HG02970 (cell line): ENCODE measurements around the gene CGA.
"Not testable (repeated sequence)": the region's sequence is repeated elsewhere in the genome, so short reads cannot be mapped to it uniquely, and the experiment has no call there.

ENCODE experiments used
- ATAC-seq: cut with Tn5 transposase; IDR thresholded peaks from one replicate; pipeline ENCODE4 v1.9.1; 2021; ENCODE audit warnings: mild to moderate bottlenecking, moderate library complexity, moderate number of reproducible peaks; ENCODE audit not compliant: unreplicated experiment, low FRiP score

CGA gene

DNA sequence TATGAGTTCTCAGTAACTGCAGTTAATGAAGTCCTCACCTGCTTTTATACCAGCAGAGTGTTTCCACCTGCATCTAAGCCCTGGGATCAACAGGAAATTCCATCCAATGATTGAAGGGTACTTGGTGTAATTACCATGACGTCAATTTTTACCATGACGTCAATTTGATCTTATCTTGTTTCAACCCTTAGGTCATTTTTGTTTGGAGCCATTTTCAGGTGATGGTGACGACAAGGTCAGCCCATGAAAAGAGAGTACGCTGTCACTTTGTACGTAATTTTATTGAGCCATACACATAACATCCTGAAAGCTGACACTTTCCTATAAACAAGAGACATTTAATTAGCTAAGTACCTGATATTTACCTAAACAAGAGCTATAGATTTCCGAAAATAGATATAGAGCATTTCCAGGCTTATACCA is at the start of gene CGA:
TSS of gene CGA (minus strand) at position 20 of the 423 bp plus-strand sequence. CDS start 6,906 bp downstream, outside the sequence.
- no peak for ATAC-seq

GRCh38 chr6:87139927-87140326 is 45.0 kb upstream of the CGA start:
- ATAC-seq, result not testable (repeated sequence)

DNA sequence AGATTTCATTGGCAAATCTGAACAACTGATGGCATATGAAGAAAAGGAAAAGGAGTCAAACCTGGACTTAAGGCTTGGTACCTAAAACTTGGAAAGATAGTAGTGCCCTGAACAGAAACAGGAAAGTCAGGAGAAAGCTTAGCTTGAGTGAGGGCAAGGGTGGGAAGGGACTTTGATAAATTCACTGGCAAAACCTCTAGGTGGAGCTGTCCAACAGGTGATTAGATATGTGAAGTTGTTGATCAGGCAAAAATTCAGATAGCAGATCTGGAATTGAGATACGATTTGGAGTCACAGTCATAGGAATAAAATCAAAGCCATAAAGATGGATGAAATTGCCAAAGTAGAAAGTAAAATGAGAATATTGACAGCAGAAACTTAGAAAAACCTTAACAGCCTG is 44.3 kb upstream of the CGA start:
- no peak for ATAC-seq

DNA sequence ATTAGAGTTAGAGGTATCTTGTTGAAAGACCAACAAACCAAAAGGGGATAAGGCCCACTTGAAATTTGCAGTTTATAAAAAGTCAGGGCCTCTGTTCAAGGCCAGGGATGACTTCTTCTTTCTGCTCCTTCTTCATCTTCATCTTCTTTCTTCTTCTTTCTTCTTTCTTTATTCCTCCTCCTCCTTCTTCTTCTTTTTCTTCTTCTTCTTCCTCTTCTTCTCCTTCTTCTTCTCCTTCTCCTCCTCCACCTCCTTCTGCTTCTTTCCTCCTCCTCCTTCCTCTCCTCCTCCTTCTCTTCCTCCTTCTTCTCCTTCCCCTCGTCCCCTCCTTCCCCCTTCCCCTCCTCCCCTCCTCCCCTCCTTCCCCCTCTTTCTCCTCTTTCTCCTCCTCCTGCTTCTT is 42.1 kb upstream of the CGA start:
- ATAC-seq, result no peak

DNA sequence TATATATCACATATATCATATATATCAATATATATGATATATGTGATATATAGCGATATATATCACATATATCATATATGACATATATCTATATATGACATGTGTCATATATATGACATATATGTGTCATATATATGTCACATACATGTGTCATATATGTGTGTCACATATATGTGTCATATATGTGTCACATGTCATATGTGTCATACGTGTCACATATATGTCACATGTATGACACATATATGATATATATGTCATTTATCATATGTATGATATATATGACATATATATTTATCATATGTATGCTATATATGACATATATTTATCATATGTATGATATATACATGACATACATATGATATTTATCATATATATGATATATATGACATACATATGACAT is 32.8 kb upstream of the CGA start:
- ATAC-seq, result no peak

- no peak for ATAC-seq
These were observed 31.6 kb upstream of the CGA start for GRCh38 chr6:87126501-87126900.

- ATAC-seq, result no peak
These were observed 29.2 kb upstream of the CGA start for GRCh38 chr6:87124074-87124473.

- ATAC-seq, result no peak
These were observed 27.6 kb upstream of the CGA start for GRCh38 chr6:87122477-87122876.

DNA sequence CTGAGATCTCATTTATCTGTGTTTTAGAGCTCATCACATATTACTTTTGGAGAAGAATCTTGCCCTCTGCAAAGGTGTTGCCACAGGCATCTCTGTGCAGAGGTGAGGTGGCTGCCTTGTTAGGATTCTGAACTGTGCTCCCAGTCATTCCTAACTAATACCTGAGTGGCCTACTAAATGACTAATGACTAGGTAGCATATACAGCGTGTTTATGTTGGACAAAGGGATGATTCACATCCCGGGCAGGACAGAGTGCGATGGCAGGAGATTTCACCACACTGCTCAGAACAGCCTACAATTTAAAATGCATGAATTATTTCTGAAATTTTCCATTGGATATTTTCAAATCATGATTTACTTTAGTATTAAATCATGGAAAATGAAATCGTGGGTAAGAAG is 23.1 kb upstream of the CGA start:
- ATAC-seq, result no peak

DNA sequence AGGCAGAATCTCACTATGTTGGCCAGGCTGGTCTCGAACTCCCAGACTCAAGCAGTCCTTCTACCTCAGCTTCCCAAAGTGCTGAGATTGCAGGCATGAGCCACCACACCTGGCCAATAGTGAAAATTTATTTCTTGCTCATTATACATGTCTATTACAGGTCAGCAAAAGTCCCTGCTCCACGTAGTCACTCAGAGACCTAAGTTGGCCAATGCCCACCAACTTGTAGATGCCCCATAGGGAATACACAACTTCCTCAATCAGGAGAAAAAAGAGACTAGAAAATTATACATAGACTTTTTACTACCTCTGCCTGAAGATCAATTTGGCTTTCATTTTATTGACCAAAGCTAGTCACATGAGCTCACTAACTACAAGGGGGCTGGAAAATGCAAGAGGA is 22.0 kb upstream of the CGA start:
- ATAC-seq, result no peak

DNA sequence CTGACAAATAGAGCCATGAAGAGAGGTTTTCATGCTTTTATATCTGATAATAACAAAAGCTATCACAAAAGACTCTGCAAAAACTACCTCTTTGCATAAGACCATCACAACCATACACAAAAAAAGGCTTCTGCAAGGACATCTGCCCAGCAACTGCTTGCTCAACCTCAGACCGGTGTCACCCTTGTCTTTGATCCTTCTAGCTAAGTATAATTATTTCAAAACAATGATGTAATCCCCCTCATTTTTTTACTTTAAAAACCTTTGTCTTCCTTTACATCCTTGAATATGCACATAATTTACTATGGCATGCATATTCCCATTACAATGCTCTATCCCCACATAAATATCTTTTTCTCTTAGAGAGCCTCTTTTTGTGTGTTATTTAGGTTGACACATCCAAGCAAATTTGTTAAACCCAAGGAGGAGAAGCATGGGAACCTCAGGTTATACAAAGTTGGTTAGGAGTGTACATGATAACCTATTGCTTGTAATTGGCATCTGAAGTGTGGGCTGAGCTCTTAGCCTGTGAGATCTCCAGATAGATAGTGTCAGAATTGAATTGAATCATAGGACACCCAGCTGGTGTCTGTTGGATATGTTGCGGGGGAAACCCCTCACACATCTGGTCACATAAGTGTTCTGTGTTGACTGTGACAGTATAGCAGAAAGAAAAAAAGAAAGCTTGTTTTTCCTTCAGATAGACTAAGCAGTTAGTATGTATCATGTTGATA is 20.7 kb upstream of the CGA start:
- ATAC-seq, result no peak

DNA sequence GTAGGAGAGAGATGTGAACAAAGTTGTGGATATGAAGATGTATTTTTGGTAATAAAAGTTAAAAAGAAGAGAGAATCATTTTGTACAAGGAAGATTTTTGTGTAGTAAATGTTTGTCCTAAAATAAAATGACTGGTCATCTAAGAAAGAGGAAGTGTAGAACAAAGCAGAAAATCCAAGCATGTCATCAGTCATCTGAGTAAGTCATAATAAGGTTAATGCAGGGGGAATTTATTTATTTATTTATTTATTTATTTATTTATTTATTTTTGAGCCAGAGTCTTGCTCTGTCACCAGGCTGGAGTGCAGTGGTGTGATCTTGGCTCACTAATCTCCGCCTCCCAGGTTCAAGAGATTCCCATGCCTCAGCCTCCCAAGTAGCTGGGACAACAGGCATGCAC is 15.7 kb upstream of the CGA start:
- ATAC-seq, result no peak

DNA sequence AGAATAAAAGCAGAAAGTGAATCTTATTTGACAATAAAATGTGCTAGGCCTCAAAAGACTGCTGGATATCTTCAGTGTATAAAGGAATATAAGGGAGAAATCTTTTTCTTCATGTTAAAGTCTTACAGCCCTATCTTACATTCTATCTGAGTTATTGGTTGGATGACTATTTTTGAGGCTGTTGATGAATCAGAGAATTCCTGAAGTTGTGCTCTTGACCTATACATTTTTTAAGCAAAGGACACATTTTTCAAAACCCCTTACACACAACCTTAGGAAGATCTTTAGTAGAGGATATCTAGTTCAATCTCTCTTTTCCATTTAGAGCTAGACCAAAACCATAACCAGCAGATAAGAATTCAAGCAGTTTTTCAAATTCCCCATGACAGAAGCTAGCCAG is 10.9 kb upstream of the CGA start:
- ATAC-seq, result no peak

- no peak for ATAC-seq
These were observed 9.8 kb upstream of the CGA start for GRCh38 chr6:87104667-87105066.

GRCh38 chr6:87103977-87104601 is 9.2 kb upstream of the CGA start:
- no peak for ATAC-seq

DNA sequence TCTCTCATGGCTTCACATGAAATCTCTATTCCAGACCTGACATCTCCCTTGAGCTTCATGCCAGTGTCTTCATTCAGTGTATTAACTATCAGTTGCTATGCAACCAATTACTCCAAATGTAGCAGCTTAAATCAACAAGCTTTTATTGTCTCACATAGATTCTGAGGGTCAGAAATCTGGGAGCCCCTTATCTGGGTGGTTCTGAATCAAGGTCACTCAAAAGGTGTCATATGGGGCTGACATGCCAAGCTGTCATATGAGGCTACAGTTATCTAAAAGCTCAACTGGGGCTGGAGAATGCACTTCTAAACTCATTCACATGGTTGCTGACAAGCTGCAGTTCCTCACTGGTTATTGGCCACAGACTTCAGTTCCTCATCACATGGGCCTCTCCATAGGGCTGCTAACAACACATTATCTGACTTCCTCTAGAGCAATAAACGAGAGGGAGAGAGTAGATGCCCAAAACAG is 7.3 kb upstream of the CGA start:
- no peak for ATAC-seq

- ATAC-seq, result no peak
These were observed 6.2 kb upstream of the CGA start for GRCh38 chr6:87101067-87101466.

- no peak for ATAC-seq
These were observed 5.3 kb upstream of the CGA start for GRCh38 chr6:87100216-87100615.

- ATAC-seq, result no peak
These were observed 4.6 kb upstream of the CGA start for GRCh38 chr6:87099472-87099871.

DNA sequence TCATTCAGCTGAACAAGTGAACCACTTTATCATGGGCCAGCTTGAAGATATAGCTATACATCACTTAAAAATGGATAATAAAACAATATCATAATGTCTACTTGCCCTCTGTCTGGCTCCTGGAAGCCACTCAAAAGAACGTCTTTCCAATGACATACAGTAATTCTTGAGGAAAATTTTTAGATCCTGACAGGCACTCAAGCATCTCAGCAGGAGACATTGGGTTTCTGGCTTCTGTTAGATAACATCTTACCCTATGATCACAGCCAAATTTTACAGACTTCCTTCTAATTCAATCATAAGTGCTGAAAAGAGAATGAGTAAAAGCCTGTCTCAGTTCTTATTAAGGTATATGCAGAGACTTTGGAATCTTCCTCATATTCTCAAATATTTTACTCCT is 330 bp downstream of the CGA start:
- ATAC-seq, result no peak

DNA sequence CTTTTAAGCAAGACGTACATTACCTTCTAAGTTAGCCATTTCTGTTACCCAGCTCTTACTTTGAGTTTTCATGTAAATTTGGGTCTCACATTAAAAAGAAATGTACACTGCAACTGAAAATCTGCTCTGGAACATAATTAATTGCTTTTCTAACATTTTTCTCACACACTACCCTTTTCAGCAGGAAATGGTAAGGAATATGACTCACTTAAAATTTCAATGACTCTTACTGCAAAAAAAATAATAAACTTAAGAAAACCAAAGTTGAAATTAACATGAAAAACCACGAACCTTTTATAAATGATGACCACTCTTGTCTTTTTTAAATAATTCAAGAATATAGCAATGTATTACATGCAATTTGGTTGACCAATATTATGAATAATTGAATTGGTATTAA is 1.3 kb downstream of the CGA start:
- no peak for ATAC-seq

GRCh38 chr6:87093199-87093598 is 1.7 kb downstream of the CGA start:
- no peak for ATAC-seq
